ENCODE measurements around the gene GSTT2B. TPM values are rescaled to one million over a fixed set of nuclear protein-coding genes. Genes with fewer than 3 reads are reported as not detected.

Gene GSTT2B
- polyA plus RNA-seq, 1 of the 3 experiments (the other 2 are of a cell fraction): 32.8 TPM

DNA sequence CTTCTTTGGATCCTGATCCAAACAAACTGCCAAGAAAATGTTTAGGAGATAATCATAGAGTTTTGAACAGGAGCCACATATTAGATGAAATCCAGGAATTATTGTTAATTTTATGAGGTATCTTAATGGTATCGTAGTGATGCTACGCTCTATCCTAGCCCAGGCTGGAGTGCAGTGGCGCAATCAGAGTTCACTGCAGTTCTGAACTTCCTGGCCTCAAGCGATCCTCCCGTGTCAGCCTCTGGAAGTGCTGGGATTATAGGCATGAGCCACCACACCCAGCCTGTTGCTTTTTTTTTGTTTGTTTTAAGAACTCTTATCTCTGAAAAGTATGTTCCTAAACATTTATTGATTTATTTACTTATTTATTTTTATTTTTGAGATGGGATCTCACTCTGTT lies 41.9 kb upstream of the GSTT2B start:
- no peaks in the 10 kb centered on the region for H3K9me2 ChIP-seq
- TF ChIP-seq POLR2AphosphoS5 (IDR thresholded peaks at IDR 0.05; ENCODE audit: low read depth, low read length): no peak
- TF ChIP-seq TEAD4 (IDR thresholded peaks at IDR 0.05; ENCODE audit: borderline replicate concordance, insufficient read depth): no peak
- no peak for TF ChIP-seq TCF12 (IDR thresholded peaks at IDR 0.05)
- no peak for TF ChIP-seq GABPA (IDR thresholded peaks at IDR 0.05; ENCODE audit: low read depth)
- TF ChIP-seq, protein P1, sequence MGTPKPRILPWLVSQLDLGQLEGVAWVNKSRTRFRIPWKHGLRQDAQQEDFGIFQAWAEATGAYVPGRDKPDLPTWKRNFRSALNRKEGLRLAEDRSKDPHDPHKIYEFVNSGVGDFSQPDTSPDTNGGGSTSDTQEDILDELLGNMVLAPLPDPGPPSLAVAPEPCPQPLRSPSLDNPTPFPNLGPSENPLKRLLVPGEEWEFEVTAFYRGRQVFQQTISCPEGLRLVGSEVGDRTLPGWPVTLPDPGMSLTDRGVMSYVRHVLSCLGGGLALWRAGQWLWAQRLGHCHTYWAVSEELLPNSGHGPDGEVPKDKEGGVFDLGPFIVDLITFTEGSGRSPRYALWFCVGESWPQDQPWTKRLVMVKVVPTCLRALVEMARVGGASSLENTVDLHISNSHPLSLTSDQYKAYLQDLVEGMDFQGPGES (IDR thresholded peaks at IDR 0.05; ENCODE audit: low read depth, low read length): no peak
- no peak for TF ChIP-seq CHD2 (IDR thresholded peaks at IDR 0.05; ENCODE audit: low read length, partially characterized antibody)
- TF ChIP-seq FOXJ3 (CRISPR knock-in tag; IDR thresholded peaks at IDR 0.05): no peak
- TF ChIP-seq SMC3 (IDR thresholded peaks at IDR 0.05; ENCODE audit: low read depth, low read length): no peak
- TF ChIP-seq USF1 (IDR thresholded peaks at IDR 0.05; ENCODE audit: borderline replicate concordance, low read depth): no peak
- no peak for TF ChIP-seq EZH2phosphoT487 (IDR thresholded peaks at IDR 0.05; ENCODE audit: borderline replicate concordance, low read depth)
- no peak for TF ChIP-seq CTCF (IDR thresholded peaks at IDR 0.05)
- no peak for TF ChIP-seq RCOR1 (IDR thresholded peaks at IDR 0.05; ENCODE audit: low read length)
- TF ChIP-seq, protein P2, sequence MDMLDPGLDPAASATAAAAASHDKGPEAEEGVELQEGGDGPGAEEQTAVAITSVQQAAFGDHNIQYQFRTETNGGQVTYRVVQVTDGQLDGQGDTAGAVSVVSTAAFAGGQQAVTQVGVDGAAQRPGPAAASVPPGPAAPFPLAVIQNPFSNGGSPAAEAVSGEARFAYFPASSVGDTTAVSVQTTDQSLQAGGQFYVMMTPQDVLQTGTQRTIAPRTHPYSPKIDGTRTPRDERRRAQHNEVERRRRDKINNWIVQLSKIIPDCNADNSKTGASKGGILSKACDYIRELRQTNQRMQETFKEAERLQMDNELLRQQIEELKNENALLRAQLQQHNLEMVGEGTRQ (IDR thresholded peaks at IDR 0.05; ENCODE audit: borderline replicate concordance, low read depth, low read length): no peak
- no peak for TF ChIP-seq MAX (IDR thresholded peaks at IDR 0.05; ENCODE audit: low read depth)
- no peaks in the 10 kb centered on the region for H3K27me3 ChIP-seq (ENCODE audit: insufficient read depth)
- H3K9me3 ChIP-seq: no peaks in the 10 kb centered on the region
- ChIA-PET POLR2A (no interaction called here), CTCF (interaction anchor here (0.6 kb wide), 1 partner anchor 173 kb away, joined by 4 read pairs; no protein-coding TSS in a partner anchor)
- no peak overlapping the region for H2AFZ ChIP-seq (ENCODE audit: low read depth)
- no peak for DNase-seq
- H3F3A ChIP-seq (replicated peaks; ENCODE audit: insufficient read depth): no peaks in the 10 kb centered on the region
- no peak overlapping the region for H3K9ac ChIP-seq
- no peaks in the 10 kb centered on the region for H3K79me2 ChIP-seq (ENCODE audit: insufficient read depth)
- WGBS (ENCODE audit: low lambda C conversion rate): 73% methylated on average over 5 of the region's 5 CpGs
- H3K4me2 ChIP-seq: no peak overlapping the region
- H4K20me1 ChIP-seq (ENCODE audit: insufficient read depth): no peaks in the 10 kb centered on the region
- H3K4me3 ChIP-seq (ENCODE audit: low read depth in 2 of 2, low read length in 1 of 2): no peak overlapping the region
- H3K27ac ChIP-seq (ENCODE audit: low read depth in 2 of 2, low read length in 1 of 2): no peak overlapping the region
- H3K36me3 ChIP-seq (replicated peaks in 1 of 2; ENCODE audit: control insufficient read depth in 1 of 2, insufficient read depth in 2 of 2, low read length in 1 of 2): no peaks in the 10 kb centered on the region
- H3K4me1 ChIP-seq (ENCODE audit: control insufficient read depth in 1 of 2, insufficient read depth in 2 of 2, low read depth in 1 of 2, low read length in 1 of 2): peaks cover 0 to 5% of the 10 kb centered on the region in 2 experiments; a peak in 1 of 4 replicates
